ENCODE results near the gene ST6GALNAC1.

- TF ChIP-seq POLR2AphosphoS5 (IDR thresholded peaks at IDR 0.05): no peak
- TF ChIP-seq CTCF (IDR thresholded peaks at IDR 0.05): no peak
- no peak for TF ChIP-seq POLR2A (IDR thresholded peaks at IDR 0.05)
- TF ChIP-seq EP300 (IDR thresholded peaks at IDR 0.05; ENCODE audit: low read depth): no peak
These were observed 32.1 kb upstream of the ST6GALNAC1 start for GRCh38 chr17:76675648-76676047.

All from transverse colon (tissue), 4 donors.